ENCODE data around the gene PDILT.

PDILT gene

GRCh38 chr16:20383106-20384029, 21.2 kb downstream of the PDILT start:
- TF ChIP-seq, protein P1, sequence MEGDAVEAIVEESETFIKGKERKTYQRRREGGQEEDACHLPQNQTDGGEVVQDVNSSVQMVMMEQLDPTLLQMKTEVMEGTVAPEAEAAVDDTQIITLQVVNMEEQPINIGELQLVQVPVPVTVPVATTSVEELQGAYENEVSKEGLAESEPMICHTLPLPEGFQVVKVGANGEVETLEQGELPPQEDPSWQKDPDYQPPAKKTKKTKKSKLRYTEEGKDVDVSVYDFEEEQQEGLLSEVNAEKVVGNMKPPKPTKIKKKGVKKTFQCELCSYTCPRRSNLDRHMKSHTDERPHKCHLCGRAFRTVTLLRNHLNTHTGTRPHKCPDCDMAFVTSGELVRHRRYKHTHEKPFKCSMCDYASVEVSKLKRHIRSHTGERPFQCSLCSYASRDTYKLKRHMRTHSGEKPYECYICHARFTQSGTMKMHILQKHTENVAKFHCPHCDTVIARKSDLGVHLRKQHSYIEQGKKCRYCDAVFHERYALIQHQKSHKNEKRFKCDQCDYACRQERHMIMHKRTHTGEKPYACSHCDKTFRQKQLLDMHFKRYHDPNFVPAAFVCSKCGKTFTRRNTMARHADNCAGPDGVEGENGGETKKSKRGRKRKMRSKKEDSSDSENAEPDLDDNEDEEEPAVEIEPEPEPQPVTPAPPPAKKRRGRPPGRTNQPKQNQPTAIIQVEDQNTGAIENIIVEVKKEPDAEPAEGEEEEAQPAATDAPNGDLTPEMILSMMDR (conservative IDR thresholded peaks at IDR 0.05; ENCODE audit: low read depth, low read length) = peak; percentile 88
- no peak overlapping the region for H3K4me3 ChIP-seq (ENCODE audit: low read depth, low read length)
- peak; percentile 81 for DNase-seq (ENCODE audit: low read depth)

DNA sequence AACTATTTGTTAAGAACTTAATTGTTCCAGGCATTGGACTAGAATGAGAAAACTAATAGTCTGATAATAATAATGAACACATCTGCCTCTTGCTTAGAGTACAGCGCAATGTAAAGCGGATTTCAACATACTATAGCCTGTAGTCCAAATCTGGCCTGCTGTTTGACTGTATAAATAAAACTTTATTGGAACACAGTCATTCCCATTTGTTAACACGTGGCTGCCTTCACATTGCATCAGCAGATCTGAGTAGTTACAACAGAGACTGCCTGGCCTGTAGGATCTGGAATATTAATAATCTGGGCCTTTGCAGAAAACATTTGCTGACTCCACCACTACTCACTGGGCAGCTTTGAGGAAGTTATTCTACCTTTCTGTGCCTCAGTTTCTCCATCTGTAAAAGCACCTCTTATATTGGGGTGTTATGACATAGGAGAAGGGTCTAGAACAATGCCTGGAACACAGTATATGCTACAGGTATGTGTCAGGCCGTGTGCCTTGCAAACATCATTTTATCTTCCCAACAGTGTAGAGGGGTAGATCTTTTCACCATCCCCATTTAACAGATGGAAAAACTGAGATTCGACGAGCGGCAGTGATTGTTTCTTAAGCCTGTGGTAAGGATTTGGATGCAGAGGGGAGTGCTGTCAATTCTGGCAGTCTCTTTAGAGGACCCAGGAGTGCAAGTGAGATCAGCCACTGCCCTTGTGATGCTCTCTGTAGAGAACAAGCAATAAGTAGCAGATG, 22.2 kb downstream of the PDILT start:
- DNase-seq (ENCODE audit: low read depth) = no peak
- no peak overlapping the region for H3K4me3 ChIP-seq (ENCODE audit: low read depth, low read length)
- TF ChIP-seq, protein P1 (conservative IDR thresholded peaks at IDR 0.05; ENCODE audit: low read depth, low read length) = no peak

DNA sequence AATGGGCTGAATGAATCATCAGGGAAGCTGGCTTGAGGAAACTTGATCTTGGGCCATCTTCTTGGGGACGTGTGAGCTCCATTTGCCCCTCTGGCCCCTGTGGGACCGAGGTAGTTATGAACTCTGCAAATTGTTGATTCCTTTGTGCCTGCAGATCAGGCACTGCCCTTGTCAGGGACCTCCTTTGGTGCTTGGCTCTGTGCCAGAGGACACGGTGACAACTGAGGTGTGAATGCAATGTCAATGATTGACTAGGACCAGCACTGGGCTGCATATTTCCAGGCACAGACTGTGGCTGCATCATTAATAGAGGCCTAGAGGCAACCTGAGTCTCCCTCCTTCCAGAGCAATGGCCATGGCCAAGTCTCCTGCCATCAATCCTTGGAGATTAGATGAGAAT, 23.8 kb downstream of the PDILT start:
- DNase-seq (ENCODE audit: low read depth) = no peak
- H3K4me3 ChIP-seq (ENCODE audit: low read depth, low read length) = no peak overlapping the region
- TF ChIP-seq, protein P1 (conservative IDR thresholded peaks at IDR 0.05; ENCODE audit: low read depth, low read length) = no peak

- TF ChIP-seq, protein P1 (conservative IDR thresholded peaks at IDR 0.05; ENCODE audit: low read depth, low read length) = no peak
- no peak for DNase-seq (ENCODE audit: low read depth)
- H3K4me3 ChIP-seq (ENCODE audit: low read depth, low read length) = no peak overlapping the region
Observed at GRCh38 chr16:20377181-20377580, 27.4 kb downstream of the PDILT start.

GRCh38 chr16:20372701-20373100, 31.8 kb downstream of the PDILT start:
- TF ChIP-seq, protein P1 (conservative IDR thresholded peaks at IDR 0.05; ENCODE audit: low read depth, low read length) = no peak
- H3K4me3 ChIP-seq (ENCODE audit: low read depth, low read length) = no peak overlapping the region
- no peak for DNase-seq (ENCODE audit: low read depth)

GRCh38 chr16:20369452-20370054, 35.0 kb downstream of the PDILT start:
- no peak overlapping the region for H3K4me3 ChIP-seq (ENCODE audit: low read depth, low read length)
- DNase-seq (ENCODE audit: low read depth) = no peak
- TF ChIP-seq, protein P1 (conservative IDR thresholded peaks at IDR 0.05; ENCODE audit: low read depth, low read length) = no peak

Data from choroid plexus epithelial cell (primary cell).